Mesenchymal stem cell (in vitro differentiated cells and primary cell): ENCODE data around the gene KIF2A.

Source experiments
- DNase-seq: peaks from one replicate; pipeline ENCODE4 v3.0.0-alpha.2; 2013
- H2AFZ ChIP-seq: one replicate; pipeline ENCODE4 v1.6.1; 2013; ENCODE audit warnings: low read depth, mild to moderate bottlenecking, control low read depth, inconsistent platforms, low read length, moderate library complexity
- H2AK5ac ChIP-seq: 2 replicates; pipeline ENCODE4 v1.6.1; 2013; ENCODE audit warnings: low read length, moderate library complexity, mild to moderate bottlenecking, inconsistent platforms; ENCODE audit not compliant: severe bottlenecking
- H2BK120ac ChIP-seq: one replicate; pipeline ENCODE4 v1.6.1; 2013; ENCODE audit warnings: low read depth, mild to moderate bottlenecking, inconsistent platforms, low read length, moderate library complexity
- H2BK12ac ChIP-seq, 2 experiments: one replicate each; pipeline ENCODE4 v1.6.1; 2013; ENCODE audit warnings: inconsistent platforms in 2 of 2, low read length in 2 of 2, mild to moderate bottlenecking in 2 of 2, moderate library complexity in 2 of 2, control low read depth in 1 of 2
- H2BK15ac ChIP-seq: one replicate; pipeline ENCODE4 v1.6.1; 2013; ENCODE audit warnings: mild to moderate bottlenecking, low read depth, inconsistent platforms; ENCODE audit not compliant: poor library complexity, severe bottlenecking
- H2BK5ac ChIP-seq: 2 replicates; pipeline ENCODE4 v1.6.1; 2013; ENCODE audit warnings: low read depth, mild to moderate bottlenecking, low read length, control low read depth, inconsistent platforms; ENCODE audit not compliant: poor library complexity, severe bottlenecking
- H3K14ac ChIP-seq, 2 experiments: one replicate each; pipeline ENCODE4 v1.6.1; 2013; ENCODE audit warnings: inconsistent platforms in 2 of 2, low read length in 2 of 2, control low read depth in 1 of 2, mild to moderate bottlenecking in 1 of 2, moderate library complexity in 1 of 2
- H3K18ac ChIP-seq, 2 experiments: one replicate each; pipeline ENCODE4 v1.6.1; 2013; ENCODE audit warnings: inconsistent platforms in 2 of 2, low read length in 2 of 2, control low read depth in 1 of 2, low read depth in 1 of 2, mild to moderate bottlenecking in 1 of 2
- H3K23ac ChIP-seq, 2 experiments: one replicate each; pipeline ENCODE4 v1.6.1; 2013; ENCODE audit warnings: inconsistent platforms in 2 of 2, low read length in 2 of 2, mild to moderate bottlenecking in 2 of 2, moderate library complexity in 2 of 2, control low read depth in 1 of 2
- H3K27ac ChIP-seq: 2 replicates; pipeline ENCODE4 v1.5.1; 2013; ENCODE audit warnings: mild to moderate bottlenecking, moderate library complexity, low read length, control low read depth, inconsistent platforms; ENCODE audit not compliant: poor library complexity, severe bottlenecking
- H3K27me3 ChIP-seq, 2 experiments: 2 replicates each; pipeline versions ENCODE4 v1.6.1 to v1.7.0; 2013; ENCODE audit warnings: low read length in 2 of 2, mild to moderate bottlenecking in 2 of 2, moderate library complexity in 2 of 2, control low read depth in 1 of 2, inconsistent platforms in 1 of 2; ENCODE audit not compliant: control insufficient read depth in 1 of 2, insufficient read depth in 1 of 2
- H3K36me3 ChIP-seq, 2 experiments: 2 replicates each; pipeline versions ENCODE4 v1.6.1 to v1.7.0; 2013; ENCODE audit warnings: low read length in 2 of 2, control low read depth in 1 of 2, inconsistent platforms in 1 of 2, low read depth in 1 of 2, mild to moderate bottlenecking in 1 of 2; ENCODE audit not compliant: insufficient read depth in 2 of 2, control insufficient read depth in 1 of 2
- H3K4ac ChIP-seq, 2 experiments: one replicate each; pipeline ENCODE4 v1.6.1; 2013; ENCODE audit warnings: inconsistent platforms in 2 of 2, low read length in 2 of 2, mild to moderate bottlenecking in 2 of 2, moderate library complexity in 2 of 2, control low read depth in 1 of 2, low read depth in 1 of 2
- H3K4me1 ChIP-seq: 2 replicates; pipeline ENCODE4 v1.6.1; 2013; ENCODE audit warnings: low read depth, low read length, control low read depth; ENCODE audit not compliant: control insufficient read depth, insufficient read depth
- H3K4me2 ChIP-seq: 2 replicates; pipeline ENCODE4 v1.6.1; 2013; ENCODE audit warnings: low read length, mild to moderate bottlenecking, inconsistent platforms; ENCODE audit not compliant: poor library complexity, severe bottlenecking
- H3K4me3 ChIP-seq, 2 experiments: 2 replicates each; pipeline versions ENCODE4 v1.5.1 to v1.7.0; 2013; ENCODE audit warnings: low read length in 2 of 2, mild to moderate bottlenecking in 2 of 2, control low read depth in 1 of 2, low read depth in 1 of 2; ENCODE audit not compliant: insufficient read depth in 1 of 2
- H3K79me1 ChIP-seq: replicated peaks from 2 replicates; pipeline ENCODE4 v1.6.1; 2013; ENCODE audit warnings: mild to moderate bottlenecking, control low read depth, low read length, inconsistent platforms; ENCODE audit not compliant: poor library complexity, severe bottlenecking
- H3K9ac ChIP-seq: 2 replicates; pipeline ENCODE4 v1.7.0; 2013; ENCODE audit warnings: mild to moderate bottlenecking, low read length, moderate library complexity
- H3K9me3 ChIP-seq: 2 replicates; pipeline ENCODE4 v1.7.0; 2013; ENCODE audit warnings: mild to moderate bottlenecking, low read length; ENCODE audit not compliant: control insufficient read depth
- H4K8ac ChIP-seq: one replicate; pipeline ENCODE4 v1.6.1; 2013; ENCODE audit warnings: inconsistent platforms, mild to moderate bottlenecking, low read length, moderate library complexity
- H4K91ac ChIP-seq: one replicate; pipeline ENCODE4 v1.6.1; 2013; ENCODE audit warnings: mild to moderate bottlenecking, low read length, inconsistent platforms
- WGBS: methylation state at CpG from one replicate; pipeline ENCODE4 v1.1.7; 2013; ENCODE audit warnings: mixed read lengths; 5-methylcytosine and 5-hydroxymethylcytosine counted together

Gene KIF2A

GRCh38 chr5:62371409-62371808 lies 65.4 kb downstream of the KIF2A start:
- Histone ChIP-seq H3K4ac (no peak overlapping the region), H3K9me3 (no peaks in the 10 kb centered on the region), H3K4me3 (no peak overlapping the region), H3K14ac (no peak overlapping the region), H3K4me1 (no peaks in the 10 kb centered on the region), H3K27ac (no peak overlapping the region), H2BK5ac (no peak overlapping the region), H2BK120ac (no peak overlapping the region), H3K27me3 (no peaks in the 10 kb centered on the region), H4K8ac (no peak overlapping the region), H4K91ac (no peak overlapping the region), H2AK5ac (no peak overlapping the region), H3K18ac (no peak overlapping the region), H2BK15ac (no peak overlapping the region), H3K23ac (no peak overlapping the region), H2AFZ (no peak overlapping the region), H3K79me1 (peaks cover 10% of the 10 kb centered on the region), H2BK12ac (no peak overlapping the region), H3K4me2 (no peak overlapping the region), H3K9ac (no peak overlapping the region), H3K36me3 (peaks cover 9 to 64% of the 10 kb centered on the region in 2 experiments)
- no peak for DNase-seq

GRCh38 chr5:62372600-62372999 lies 66.6 kb downstream of the KIF2A start:
- Histone ChIP-seq H3K14ac (no peak overlapping the region), H3K4ac (no peak overlapping the region), H2BK120ac (no peak overlapping the region), H3K27me3 (no peaks in the 10 kb centered on the region), H2AFZ (no peak overlapping the region), H3K79me1 (peaks cover 10% of the 10 kb centered on the region), H3K27ac (no peak overlapping the region), H2BK12ac (no peak overlapping the region), H3K4me3 (no peak overlapping the region), H4K8ac (no peak overlapping the region), H3K4me1 (no peaks in the 10 kb centered on the region), H3K36me3 (peaks cover 9 to 71% of the 10 kb centered on the region in 2 experiments), H3K4me2 (no peak overlapping the region), H3K9me3 (no peaks in the 10 kb centered on the region), H4K91ac (no peak overlapping the region), H3K9ac (no peak overlapping the region), H2AK5ac (no peak overlapping the region), H2BK5ac (no peak overlapping the region), H3K23ac (no peak overlapping the region), H2BK15ac (no peak overlapping the region), H3K18ac (no peak overlapping the region)
- WGBS: 100% methylated on average over 2 of the region's 3 CpGs
- DNase-seq: no peak

GRCh38 chr5:62373382-62373781 lies 67.4 kb downstream of the KIF2A start:
- Histone ChIP-seq H4K91ac (no peak overlapping the region), H2BK120ac (no peak overlapping the region), H2AFZ (no peak overlapping the region), H3K4ac (no peak overlapping the region), H3K9ac (no peak overlapping the region), H3K27ac (no peak overlapping the region), H3K4me2 (no peak overlapping the region), H2AK5ac (no peak overlapping the region), H3K14ac (no peak overlapping the region), H4K8ac (no peak overlapping the region), H3K9me3 (no peaks in the 10 kb centered on the region), H3K23ac (no peak overlapping the region), H2BK15ac (no peak overlapping the region), H3K36me3 (peaks cover 9 to 74% of the 10 kb centered on the region in 2 experiments), H3K27me3 (no peaks in the 10 kb centered on the region), H2BK12ac (no peak overlapping the region), H3K79me1 (peaks cover 10% of the 10 kb centered on the region), H3K4me3 (no peak overlapping the region), H2BK5ac (no peak overlapping the region), H3K18ac (no peak overlapping the region), H3K4me1 (no peaks in the 10 kb centered on the region)
- DNase-seq: no peak
- WGBS: 100% methylated on average over 2 of the region's 3 CpGs

GRCh38 chr5:62374090-62374489 lies 68.1 kb downstream of the KIF2A start:
- H3K79me1 ChIP-seq: peaks cover 10% of the 10 kb centered on the region
- no peak overlapping the region for H3K4me2 ChIP-seq
- H3K27me3 ChIP-seq: no peaks in the 10 kb centered on the region
- H3K14ac ChIP-seq: no peak overlapping the region
- no peak overlapping the region for H2BK15ac ChIP-seq
- no peak overlapping the region for H3K4me3 ChIP-seq
- no peaks in the 10 kb centered on the region for H3K4me1 ChIP-seq
- no peak overlapping the region for H2BK5ac ChIP-seq
- no peak overlapping the region for H2AFZ ChIP-seq
- no peak overlapping the region for H4K8ac ChIP-seq
- no peak overlapping the region for H4K91ac ChIP-seq
- no peak overlapping the region for H3K27ac ChIP-seq
- H3K9me3 ChIP-seq: no peaks in the 10 kb centered on the region
- H3K18ac ChIP-seq: no peak overlapping the region
- no peak overlapping the region for H2BK120ac ChIP-seq
- no CpG with 5 or more reads among the region's 1 CpG for WGBS
- DNase-seq: no peak
- H2AK5ac ChIP-seq: no peak overlapping the region
- H3K4ac ChIP-seq: no peak overlapping the region
- H3K36me3 ChIP-seq: peaks cover 12 to 78% of the 10 kb centered on the region in 2 experiments
- H3K9ac ChIP-seq: no peak overlapping the region
- no peak overlapping the region for H2BK12ac ChIP-seq
- no peak overlapping the region for H3K23ac ChIP-seq
